Bone marrow (tissue), 2 donors: Measurements from ENCODE around the gene VARS1.
"Not testable (repeated sequence)": the region's sequence is repeated elsewhere in the genome, so short reads cannot be mapped to it uniquely, and the experiment has no call there.

ENCODE experiments used
- DNase-seq, 2 donors: peaks; one replicate each; lab custom pipeline; 2025; lab: John Stamatoyannopoulos, UW

Gene VARS1

DNA sequence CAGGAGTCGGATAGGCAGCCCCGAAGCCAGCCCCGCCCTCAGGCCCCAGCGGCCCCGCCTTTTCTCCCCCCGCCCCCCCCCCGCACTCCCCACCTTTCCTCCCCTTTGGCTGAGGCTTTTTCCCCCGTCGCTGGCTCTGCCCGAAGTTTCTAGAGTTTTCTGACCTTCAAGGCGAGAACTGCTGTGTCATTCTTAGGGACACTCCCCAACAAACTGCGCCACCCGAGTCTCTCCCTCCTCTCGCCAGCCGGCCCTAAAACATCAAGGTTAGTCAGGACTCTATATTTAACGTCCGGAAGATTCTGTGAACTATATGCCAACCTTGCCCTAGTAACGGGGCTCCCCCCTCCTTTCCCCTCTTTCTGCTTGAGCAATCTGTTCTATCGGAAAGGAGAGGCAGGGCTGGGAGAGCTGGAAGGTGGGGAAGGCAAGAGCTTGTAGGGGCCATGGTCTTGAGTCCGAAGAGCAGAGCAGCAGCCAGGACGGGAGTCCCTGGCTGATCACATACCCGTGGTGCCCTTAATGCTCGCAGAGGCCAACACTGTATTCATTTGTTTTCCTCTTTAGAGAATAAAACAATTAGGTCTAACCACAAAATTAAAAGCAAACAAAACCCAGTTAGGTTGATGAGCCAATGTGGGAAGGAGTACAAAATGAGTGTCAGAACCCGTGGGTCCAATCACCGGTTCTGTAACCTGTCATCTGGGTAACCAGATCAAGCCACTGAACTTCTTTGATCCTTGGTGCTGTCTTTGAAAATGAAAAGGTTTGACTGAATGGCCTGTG lies 26.7 kb upstream of the VARS1 start:
- peak; percentile 63 to 92 for DNase-seq

DNA sequence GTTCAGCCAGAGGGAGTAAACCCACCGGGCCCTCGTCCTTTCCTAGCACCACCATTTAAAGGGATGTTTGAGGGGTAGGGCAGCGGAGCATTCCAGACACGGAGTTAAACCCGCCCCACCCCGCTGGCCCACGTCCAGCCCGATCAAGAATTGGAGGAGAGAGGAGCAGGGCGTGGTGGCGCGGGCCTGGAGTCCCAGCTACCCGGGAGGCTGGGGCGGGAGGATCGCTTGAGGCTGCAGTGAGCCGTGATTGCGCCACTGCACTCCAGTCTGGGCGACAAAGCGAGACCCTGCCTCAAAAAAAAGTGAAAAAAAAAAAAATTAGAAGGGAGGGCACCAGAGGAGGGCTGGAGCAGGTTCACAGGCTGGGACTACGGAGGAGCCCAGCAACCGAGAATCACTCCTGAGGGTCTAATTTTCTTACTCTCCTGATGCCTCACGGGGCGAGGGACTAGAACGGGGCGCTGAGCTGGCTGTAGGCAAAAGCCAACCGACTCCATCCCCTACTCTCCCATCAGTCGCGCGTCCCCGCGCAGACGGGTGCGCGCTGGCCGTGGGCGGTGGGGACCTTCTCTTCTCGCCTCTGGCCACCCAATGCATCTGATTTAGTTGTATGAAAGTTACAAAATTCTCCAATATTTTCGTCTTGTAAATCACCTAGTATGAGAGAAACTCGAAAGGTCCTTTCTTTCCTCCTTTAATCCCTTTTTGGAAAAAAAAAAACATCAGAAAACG lies 25.9 kb upstream of the VARS1 start:
- DNase-seq = peak in 1 of 2 donors; percentile 57

GRCh38 chr6:31820399-31820798 lies 24.8 kb upstream of the VARS1 start:
- DNase-seq = not testable (repeated sequence)

DNA sequence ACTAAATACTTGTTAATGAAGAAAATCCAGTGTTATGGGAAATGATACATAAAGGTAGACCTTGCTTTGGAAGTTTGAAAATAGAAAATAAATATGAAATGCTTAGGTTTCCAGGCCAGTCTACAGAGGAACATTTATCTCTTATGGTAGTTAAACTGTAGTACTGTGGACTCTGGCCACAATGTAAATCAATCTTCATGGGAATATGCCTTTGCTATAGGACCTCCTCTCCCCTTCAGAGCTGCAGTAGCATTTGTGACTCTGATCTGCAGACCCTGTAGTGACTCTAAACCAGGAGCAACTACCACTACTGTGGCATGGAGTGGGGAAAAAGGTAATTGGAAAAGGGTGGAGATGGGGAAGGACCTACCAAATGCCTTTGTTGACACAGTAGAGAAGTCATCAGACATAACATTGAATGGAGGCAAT lies 24.3 kb upstream of the VARS1 start:
- no peak for DNase-seq

GRCh38 chr6:31817929-31818511 lies 22.5 kb upstream of the VARS1 start:
- DNase-seq = not testable (repeated sequence)

DNA sequence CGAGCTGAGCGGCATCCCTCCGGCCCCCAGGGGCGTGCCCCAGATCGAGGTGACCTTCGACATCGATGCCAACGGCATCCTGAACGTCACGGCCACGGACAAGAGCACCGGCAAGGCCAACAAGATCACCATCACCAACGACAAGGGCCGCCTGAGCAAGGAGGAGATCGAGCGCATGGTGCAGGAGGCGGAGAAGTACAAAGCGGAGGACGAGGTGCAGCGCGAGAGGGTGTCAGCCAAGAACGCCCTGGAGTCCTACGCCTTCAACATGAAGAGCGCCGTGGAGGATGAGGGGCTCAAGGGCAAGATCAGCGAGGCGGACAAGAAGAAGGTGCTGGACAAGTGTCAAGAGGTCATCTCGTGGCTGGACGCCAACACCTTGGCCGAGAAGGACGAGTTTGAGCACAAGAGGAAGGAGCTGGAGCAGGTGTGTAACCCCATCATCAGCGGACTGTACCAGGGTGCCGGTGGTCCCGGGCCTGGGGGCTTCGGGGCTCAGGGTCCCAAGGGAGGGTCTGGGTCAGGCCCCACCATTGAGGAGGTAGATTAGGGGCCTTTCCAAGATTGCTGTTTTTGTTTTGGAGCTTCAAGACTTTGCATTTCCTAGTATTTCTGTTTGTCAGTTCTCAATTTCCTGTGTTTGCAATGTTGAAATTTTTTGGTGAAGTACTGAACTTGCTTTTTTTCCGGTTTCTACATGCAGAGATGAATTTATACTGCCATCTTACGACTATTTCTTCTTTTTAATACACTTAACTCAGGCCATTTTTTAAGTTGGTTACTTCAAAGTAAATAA lies 21.8 kb upstream of the VARS1 start:
- DNase-seq = peak in 1 of 2 donors; percentile 7

DNA sequence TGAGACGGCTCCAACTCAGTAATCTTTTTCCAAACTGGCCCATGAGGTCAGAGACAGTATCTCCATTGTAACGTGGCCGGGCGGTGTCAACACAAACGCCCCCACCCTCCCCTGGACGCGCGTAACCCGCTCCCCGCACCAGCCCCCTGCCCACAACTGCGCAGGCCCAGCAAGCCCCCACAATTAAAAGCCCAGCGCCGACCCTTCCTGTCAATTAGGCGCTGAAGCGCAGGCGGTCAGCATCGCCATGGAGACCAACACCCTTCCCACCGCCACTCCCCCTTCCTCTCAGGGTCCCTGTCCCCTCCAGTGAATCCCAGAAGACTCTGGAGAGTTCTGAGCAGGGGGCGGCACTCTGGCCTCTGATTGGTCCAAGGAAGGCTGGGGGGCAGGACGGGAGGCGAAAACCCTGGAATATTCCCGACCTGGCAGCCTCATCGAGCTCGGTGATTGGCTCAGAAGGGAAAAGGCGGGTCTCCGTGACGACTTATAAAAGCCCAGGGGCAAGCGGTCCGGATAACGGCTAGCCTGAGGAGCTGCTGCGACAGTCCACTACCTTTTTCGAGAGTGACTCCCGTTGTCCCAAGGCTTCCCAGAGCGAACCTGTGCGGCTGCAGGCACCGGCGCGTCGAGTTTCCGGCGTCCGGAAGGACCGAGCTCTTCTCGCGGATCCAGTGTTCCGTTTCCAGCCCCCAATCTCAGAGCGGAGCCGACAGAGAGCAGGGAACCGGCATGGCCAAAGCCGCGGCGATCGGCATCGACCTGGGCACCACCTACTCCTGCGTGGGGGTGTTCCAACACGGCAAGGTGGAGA lies 19.7 kb upstream of the VARS1 start, which contains the start of the genes HSPA1A and HSPA1L:
Gene HSPA1A (plus strand): TSS at position 519 of the 814 bp plus-strand sequence. CDS start 214 bp downstream, at position 733.
Gene HSPA1L (minus strand): TSS at position 259 of the 814 bp plus-strand sequence. CDS start 3,311 bp downstream, outside the sequence.
- peak; percentile 77 to 83 for DNase-seq

DNA sequence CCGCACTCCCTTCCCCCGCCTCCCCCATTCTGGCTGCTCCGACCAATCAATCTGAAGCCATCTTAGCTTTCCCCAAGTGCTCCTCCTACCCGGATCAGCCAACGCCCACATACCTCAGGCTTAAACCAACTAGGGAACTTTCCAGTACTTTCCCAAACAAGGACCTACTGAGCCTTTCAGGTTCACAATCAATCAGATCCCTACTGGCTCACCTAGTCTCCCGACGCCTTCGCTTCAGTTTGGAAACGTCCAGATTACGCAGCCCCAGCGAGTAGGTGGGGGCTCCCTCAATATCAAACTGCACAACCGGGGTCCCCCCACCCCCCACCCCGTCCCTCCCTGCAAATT lies 19.1 kb upstream of the VARS1 start:
- peak; percentile 74 to 80 for DNase-seq

GRCh38 chr6:31813465-31813849 lies 17.9 kb upstream of the VARS1 start:
- no peak for DNase-seq

GRCh38 chr6:31811645-31812044 lies 16.1 kb upstream of the VARS1 start:
- DNase-seq = no peak

- DNase-seq = not testable (repeated sequence)
Measured at GRCh38 chr6:31808599-31808998, 13.0 kb upstream of the VARS1 start.

DNA sequence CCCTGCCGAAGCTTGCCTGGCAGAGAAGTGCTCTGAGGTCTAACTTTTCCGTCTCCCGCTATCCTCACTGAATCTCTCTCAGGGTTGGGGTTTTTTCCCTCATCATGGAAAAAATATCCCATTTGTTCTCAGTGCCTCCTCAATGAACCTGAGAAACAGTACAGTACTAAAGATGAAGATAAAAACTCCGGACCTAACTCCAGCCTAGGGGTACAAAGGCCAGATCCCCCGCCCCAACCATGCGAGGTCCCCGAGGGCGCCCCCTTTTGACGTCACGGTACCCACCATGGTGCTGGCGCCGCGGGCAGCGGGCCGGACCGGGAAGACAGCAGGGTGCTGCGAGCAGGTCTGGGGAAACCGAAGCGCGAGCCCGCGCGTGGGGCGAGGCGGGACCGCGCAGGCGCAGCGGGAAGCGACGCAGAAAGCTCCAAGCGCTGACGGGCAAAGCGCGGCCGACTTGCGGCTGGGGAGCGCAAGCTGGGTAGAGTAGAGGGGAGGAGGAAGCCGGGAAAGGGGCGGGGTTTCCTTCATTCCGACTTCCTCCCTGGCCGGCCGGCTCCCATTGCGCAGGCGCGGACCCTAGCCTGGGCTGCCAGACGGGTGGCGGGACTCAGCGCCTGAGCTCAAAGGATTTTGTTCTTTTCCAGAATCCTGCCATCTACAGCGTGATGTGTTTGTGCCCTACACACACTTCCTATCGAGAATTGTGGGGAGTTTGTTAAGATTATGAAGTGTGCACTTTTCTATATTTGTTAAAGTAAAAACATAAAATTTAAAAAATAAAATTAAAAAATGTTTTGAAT lies 11.1 kb upstream of the VARS1 start, which contains the start of gene LSM2:
Gene LSM2 (minus strand): TSS at position 497 of the 803 bp plus-strand sequence. CDS start 209 bp downstream, at position 288.
- DNase-seq = peak; percentile 78 to 92

GRCh38 chr6:31805939-31806469 lies 10.5 kb upstream of the VARS1 start:
- no peak for DNase-seq

DNA sequence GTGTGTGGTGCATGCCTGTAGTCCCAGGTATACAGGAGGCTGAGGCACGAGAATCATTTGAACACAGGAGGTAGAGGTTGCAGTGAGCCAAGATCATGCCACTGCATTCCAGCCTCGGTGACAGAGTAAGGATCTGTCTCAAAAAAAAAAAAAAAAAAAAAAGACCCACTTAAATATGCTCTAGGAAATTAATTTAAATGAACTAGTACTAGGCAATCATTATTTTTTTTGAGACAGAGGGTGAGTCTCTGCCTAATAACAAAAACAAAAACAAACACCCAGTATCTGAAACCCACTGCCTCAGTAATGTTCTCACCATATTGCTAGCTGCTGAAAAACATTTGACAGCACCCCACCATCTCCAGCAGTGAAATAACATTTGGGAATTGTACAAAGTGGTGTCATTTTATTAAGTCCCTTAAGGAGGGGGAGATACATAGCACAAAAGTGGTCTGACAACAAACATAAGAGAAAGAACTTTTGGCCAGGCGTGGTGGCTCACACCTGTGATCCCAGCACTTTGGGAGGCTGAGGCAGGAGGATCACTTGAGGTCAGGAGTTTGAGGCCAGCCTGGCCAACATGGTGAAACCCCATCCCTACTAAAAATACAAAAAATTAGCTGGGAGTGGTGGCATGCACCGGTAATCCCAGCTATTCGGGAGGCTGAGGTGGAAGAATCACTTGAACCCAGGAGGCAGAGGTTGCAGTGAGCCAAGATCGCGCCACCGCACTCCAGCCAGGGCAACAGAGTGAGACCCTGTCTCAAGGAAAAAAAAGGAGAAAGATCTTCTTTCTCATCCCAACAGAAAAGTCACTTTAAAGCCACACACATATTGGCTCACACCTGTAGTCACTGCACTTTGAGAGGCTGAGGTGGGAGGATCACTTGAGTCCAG lies 5.7 kb upstream of the VARS1 start:
- DNase-seq = not testable (repeated sequence)

GRCh38 chr6:31799781-31800180 lies 4.2 kb upstream of the VARS1 start:
- DNase-seq = no peak

GRCh38 chr6:31797588-31797987 lies 2.0 kb upstream of the VARS1 start:
- DNase-seq = no peak

- DNase-seq = no peak
Measured at GRCh38 chr6:31796993-31797385, 1.4 kb upstream of the VARS1 start.

DNA sequence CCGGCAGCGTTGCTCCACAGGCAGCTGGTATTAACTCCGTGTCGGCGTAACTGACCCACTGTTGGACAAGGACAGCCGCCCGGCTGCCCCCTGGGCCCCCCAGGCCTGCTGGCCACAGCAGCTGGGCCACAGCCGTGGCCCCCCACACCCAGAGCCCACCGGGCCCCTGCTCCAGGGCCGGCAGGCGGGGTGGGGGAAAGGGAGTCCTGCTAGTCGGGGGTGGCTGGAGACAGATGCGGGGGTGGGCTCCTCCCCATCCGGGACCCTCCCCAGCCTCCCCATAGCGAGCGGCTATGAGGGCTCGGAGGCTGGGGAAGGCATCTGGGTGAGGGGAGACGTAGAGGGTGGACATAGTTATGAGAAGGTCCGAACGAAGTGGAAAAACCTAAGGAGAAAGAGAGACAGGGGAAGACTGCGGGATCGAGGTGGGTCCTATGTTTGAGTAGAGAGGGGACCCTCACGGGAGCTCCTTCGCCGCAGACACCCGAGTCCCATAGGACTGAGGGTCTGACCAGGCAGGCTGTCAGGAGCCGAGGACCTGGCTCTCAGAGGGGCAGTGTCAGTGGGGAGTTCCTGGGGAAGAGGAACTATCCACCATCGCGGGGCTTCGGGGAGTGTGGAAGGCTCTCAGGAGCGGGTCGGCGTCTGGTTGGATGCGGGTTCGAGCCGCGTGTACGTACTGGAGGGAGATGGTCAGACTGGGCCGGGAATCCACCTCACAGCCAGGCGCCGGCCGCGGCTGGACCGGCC lies 511 bp downstream of the VARS1 start:
- peak in 1 of 2 donors; percentile 62 for DNase-seq
